GM19438 (cell line): ENCODE measurements around the gene CPTP.
"Not testable (repeated sequence)": the region's sequence is repeated elsewhere in the genome, so short reads cannot be mapped to it uniquely, and the experiment has no call there.

Experiments
- ATAC-seq: cut with Tn5 transposase; IDR thresholded peaks from one replicate; pipeline ENCODE4 v1.9.1; 2021; ENCODE audit warnings: low read depth; ENCODE audit not compliant: unreplicated experiment

The CPTP gene

GRCh38 chr1:1359664-1360468, 35.3 kb downstream of the CPTP start:
- ATAC-seq = no peak

DNA sequence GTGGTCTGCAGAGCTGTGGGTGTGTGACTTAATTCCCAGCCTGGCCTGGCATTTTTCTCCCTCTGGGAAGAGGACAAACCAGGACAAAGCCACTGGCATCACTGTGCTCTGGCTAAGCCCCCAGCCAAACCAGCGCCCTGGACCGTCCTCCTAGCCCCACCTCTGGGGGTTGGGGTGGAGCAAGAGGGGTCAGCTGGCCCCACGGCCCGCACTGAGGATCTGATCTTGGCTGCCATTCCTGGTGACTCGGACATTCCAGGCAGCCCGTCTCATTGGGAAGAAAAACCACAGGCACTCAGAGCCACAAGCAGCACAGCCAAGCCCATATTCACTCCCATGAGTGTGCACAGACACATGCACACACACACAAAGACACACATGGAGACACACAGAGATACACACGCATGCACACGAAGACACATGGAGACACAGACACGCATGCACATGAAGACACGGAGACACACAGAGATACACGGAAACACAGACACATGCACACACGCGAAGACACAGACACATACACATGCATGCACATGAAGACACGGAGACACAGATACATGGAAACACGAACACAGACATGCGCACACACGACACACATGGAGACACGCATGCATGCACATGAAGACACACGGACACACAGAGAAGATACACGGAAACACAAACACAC, 36.0 kb downstream of the CPTP start:
- ATAC-seq = no peak

GRCh38 chr1:1361233-1361981, 36.8 kb downstream of the CPTP start:
- no peak for ATAC-seq

- no peak for ATAC-seq
These were observed 37.4 kb downstream of the CPTP start for GRCh38 chr1:1361982-1362423.

- ATAC-seq = no peak
These were observed 39.7 kb downstream of the CPTP start for GRCh38 chr1:1364266-1364665.

DNA sequence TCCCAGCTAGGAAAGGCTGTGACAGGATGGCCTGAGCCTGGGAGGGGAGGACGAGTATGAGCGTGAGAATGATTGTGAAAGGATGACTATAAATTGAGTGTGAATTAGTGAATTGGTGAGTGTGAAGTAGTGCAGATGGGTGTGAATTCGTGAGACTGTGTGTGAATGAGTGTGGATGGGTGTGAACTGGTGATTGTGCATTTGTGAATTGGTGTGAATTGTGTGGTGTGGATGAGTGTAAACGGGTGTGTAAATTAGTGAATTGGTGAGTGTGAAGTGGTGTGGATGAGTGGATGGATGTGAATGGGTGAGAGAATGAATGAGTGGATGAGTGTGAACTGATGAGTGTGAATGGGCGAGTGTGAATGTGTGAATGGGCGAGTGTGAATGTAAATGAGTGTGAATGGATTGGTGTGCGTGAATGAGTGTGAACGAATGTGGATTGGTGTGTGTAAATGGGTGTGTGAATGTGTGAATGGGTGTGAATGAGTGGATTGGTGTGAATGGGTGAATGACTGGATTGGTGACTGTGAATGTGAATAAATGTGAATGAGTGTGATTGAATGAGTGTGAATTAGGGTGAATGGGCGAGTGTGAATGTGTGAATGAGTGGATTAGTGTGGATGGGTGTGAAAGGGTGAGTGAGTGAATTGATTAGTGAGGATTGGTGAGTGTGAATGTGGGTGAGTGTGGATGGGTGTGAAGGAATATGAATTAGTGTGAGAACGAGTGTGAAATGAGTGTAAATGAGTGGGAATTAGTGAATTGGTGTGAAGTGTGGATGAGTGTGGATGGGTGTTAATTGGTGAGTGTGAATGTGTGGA, 41.5 kb downstream of the CPTP start:
- no peak for ATAC-seq

DNA sequence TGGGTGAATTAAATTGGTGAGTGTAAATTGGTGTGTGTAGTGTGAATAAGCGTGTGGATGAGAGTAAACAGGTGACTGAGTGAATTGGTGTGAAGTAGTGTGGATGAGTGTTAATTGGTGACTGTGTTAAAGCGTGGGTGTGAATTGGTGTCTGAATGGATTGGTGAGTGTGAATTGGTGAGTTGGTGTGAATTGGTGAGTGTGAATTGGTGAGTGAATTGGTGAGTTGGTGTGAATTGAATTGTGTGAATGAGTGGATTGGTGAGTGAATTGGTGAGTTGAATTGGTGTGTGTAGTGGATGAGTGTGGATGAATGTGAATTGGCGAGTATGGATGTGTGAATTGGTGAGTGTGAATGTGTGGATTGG, 42.1 kb downstream of the CPTP start:
- ATAC-seq = no peak

- no peak for ATAC-seq
These were observed 42.7 kb downstream of the CPTP start for GRCh38 chr1:1367315-1367714.

GRCh38 chr1:1370094-1370493, 45.5 kb downstream of the CPTP start:
- ATAC-seq = not testable (repeated sequence)

DNA sequence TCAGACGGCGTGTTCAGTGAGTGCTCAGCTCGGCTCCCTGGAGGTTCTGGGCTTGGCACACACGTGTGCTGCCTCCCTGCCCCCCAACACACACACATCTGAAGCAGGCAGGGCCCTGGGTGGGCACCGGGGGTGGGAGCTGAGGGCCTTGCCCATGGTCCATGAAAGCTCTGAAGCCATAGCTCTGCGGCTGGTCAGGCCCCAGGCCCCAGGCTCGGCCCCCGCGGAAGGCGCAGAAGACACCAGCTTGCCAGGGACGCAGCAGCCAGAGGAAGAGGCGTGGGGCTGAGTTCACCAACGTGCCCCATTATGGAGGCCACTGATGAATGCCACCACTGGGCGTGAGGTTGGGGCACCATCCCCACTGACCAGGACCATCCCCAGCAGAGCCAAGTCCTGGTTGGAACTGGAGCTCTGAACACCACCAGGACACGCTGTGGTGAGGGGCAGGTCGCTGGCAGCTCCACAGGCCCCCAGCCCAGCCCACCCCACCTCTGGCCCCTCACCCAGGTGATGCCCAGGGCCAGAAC, 46.2 kb downstream of the CPTP start:
- no peak for ATAC-seq

GRCh38 chr1:1371364-1371745, 46.8 kb downstream of the CPTP start:
- no peak for ATAC-seq

- no peak for ATAC-seq
These were observed 47.4 kb downstream of the CPTP start for GRCh38 chr1:1371746-1372711.

GRCh38 chr1:1373051-1373814, 48.6 kb downstream of the CPTP start:
- ATAC-seq = no peak

DNA sequence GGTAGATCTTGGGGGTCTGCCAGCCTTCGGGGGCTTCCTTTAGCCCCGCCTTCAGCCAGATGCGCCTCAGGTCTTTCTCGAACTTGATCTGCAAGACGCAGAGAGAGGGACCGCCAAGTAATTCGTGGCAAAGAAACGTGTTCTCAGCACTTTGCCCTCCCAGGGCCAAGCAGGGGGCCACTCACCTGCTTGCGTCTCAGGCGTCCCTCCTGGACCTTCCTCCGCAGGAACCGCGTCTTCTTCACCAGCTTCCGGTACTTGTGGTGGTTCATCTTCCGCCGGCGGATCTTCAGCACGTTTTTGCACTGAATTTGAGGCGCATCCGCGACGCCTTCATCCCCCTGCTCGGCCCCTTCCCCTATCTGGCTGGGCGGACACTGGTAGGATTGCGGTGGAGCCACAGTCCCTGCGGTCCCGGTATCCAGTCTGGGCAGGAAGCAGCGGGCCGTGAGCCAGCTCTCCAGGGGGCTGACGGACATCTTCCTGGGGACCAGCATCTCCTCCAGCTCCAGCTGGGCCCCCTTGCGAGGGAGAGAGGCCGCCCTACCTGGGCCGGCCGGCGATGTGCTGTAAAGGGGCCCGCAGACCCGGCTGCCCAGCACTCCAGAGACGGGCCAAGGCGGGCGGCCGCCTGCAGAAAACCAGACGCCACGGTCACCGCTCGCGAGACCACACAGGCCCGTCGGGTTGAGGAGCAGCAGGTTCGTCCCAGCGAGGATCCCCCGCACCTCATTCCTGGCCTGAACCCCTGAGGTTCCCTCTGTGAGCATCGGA, 49.4 kb downstream of the CPTP start:
- no peak for ATAC-seq

GRCh38 chr1:1374589-1374928, 50.0 kb downstream of the CPTP start:
- no peak for ATAC-seq

DNA sequence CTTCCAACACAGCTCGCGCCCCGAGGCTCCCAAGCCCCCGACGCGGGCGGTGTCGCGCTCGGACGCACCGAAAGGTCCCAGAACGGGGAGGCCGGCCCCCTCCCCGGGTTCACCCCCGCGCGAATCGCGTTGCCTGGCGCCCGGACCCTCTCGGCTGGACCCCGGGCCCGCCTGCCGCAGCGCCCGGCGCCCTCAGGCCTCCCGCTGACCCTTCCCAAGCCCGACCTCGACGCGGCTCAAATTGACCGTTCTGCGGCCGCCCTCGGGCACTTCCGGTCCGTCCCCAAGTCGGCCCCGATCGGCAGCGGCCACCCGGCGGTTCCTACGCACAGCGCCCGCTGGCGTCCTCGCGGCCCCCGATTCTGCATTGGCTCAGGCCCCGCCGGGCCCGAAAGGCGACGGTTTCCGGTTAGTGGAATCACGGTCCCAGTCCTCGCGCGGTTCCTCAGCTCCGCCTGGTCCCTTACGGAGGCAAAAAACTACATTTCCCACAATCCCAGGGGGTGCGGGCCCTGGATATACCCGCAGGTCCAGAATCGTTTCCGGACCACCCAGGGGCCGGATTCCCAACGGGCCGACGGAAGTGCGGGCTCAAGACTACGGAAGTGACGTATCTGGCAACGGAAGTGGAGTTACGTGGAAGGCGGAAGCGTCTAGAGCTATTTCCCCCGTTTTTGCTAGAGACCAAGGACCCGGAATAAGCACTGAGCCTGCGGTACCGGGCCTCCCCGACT, 50.5 kb downstream of the CPTP start, which contains the start of gene AURKAIP1:
Gene AURKAIP1, minus strand, starts transcription at position 279 of the 734 bp plus-strand sequence. CDS start 451 bp downstream, outside the sequence.
- peak; percentile 81 for ATAC-seq
